Common myeloid progenitor, CD34-positive (primary cell): ENCODE measurements around the gene RABEP2.

Experiments used
- CTCF ChIA-PET: fragments of 350-600 bp; sonication (Branson Sonifier 250); formaldehyde crosslinking; loops from one replicate; lab custom pipeline; 2021; ENCODE audit warnings: antibody characterized with exemption; lab: Charles Lee
- POLR2A ChIA-PET: fragments of 350-600 bp; sonication (Branson Sonifier 250); formaldehyde crosslinking; loops from one replicate; lab custom pipeline; 2021; ENCODE audit warnings: antibody characterized with exemption; lab: Charles Lee
- DNase-seq, 3 donors: peaks; one replicate each; pipeline versions ENCODE4 v3.0.0 to v3.0.0-alpha.2; 2013
- H3K27ac ChIP-seq, 2 experiments: 1 replicate in 1 of 2; 2 replicates in 1 of 2; pipeline ENCODE4 v1.7.0; 2013; ENCODE audit warnings: inconsistent platforms in 2 of 2, low read length in 2 of 2, mild to moderate bottlenecking in 2 of 2, low read depth in 1 of 2, moderate library complexity in 1 of 2; ENCODE audit not compliant: severe bottlenecking in 2 of 2, insufficient read depth in 1 of 2, poor library complexity in 1 of 2
- H3K27me3 ChIP-seq, 5 experiments: replicated peaks in 2 of 5; 1 replicate in 3 of 5; 2 replicates in 2 of 5; pipeline versions ENCODE4 v1.6.1 to v1.7.0; 2013; ENCODE audit warnings: low read length in 4 of 5, mild to moderate bottlenecking in 2 of 5, moderate library complexity in 2 of 5, inconsistent platforms in 1 of 5; ENCODE audit not compliant: insufficient read depth in 5 of 5, control insufficient read depth in 4 of 5
- H3K36me3 ChIP-seq, 4 experiments: 1 replicate in 2 of 4; 2 replicates in 2 of 4; pipeline versions ENCODE4 v1.6.1 to v1.7.0; 2013; ENCODE audit warnings: low read length in 3 of 4, control low read depth in 1 of 4, mild to moderate bottlenecking in 1 of 4; ENCODE audit not compliant: control insufficient read depth in 4 of 4, insufficient read depth in 4 of 4
- H3K4me1 ChIP-seq, 4 experiments: 1 replicate in 3 of 4; 2 replicates in 1 of 4; pipeline versions ENCODE4 v1.6.1 to v1.7.1; 2013; ENCODE audit warnings: low read length in 3 of 4, mild to moderate bottlenecking in 3 of 4, control low read depth in 1 of 4, inconsistent platforms in 1 of 4, moderate library complexity in 1 of 4; ENCODE audit not compliant: control insufficient read depth in 4 of 4, insufficient read depth in 4 of 4; ENCODE audit errors: control extremely low read depth in 1 of 4
- H3K4me3 ChIP-seq, 7 experiments: 1 replicate in 4 of 7; 2 replicates in 3 of 7; pipeline versions ENCODE4 v1.5.1 to v1.7.0; 2013; ENCODE audit warnings: mild to moderate bottlenecking in 7 of 7, low read length in 6 of 7, moderate library complexity in 6 of 7, inconsistent platforms in 2 of 7, low read depth in 2 of 7, control low read depth in 1 of 7; ENCODE audit not compliant: insufficient read depth in 4 of 7, control insufficient read depth in 1 of 7; ENCODE audit errors: extremely low read depth in 1 of 7
- H3K9me3 ChIP-seq, 5 experiments: 1 replicate in 4 of 5; 2 replicates in 1 of 5; pipeline versions ENCODE4 v1.6.1 to v1.7.1; 2013; ENCODE audit warnings: low read length in 4 of 5, mild to moderate bottlenecking in 2 of 5, inconsistent platforms in 1 of 5, low read depth in 1 of 5, moderate library complexity in 1 of 5; ENCODE audit not compliant: control insufficient read depth in 4 of 5, insufficient read depth in 2 of 5; ENCODE audit errors: control extremely low read depth in 1 of 5
- WGBS: methylation state at CpG from one replicate; pipeline ENCODE4 v1.1.5; 2013; ENCODE audit not compliant: insufficient coverage; 5-methylcytosine and 5-hydroxymethylcytosine counted together

The RABEP2 gene

GRCh38 chr16:28918698-28919097 lies 6.3 kb downstream of the RABEP2 start:
- Histone ChIP-seq H3K27me3 (no peaks in the 10 kb centered on the region), H3K4me1 (peaks cover 0 to 3% (median 0%) of the 10 kb centered on the region in 4 experiments), H3K4me3 (no peak overlapping the region), H3K27ac (no peak overlapping the region), H3K36me3 (peaks cover 5 to 62% (median 31%) of the 10 kb centered on the region in 4 experiments), H3K9me3 (no peaks in the 10 kb centered on the region)
- no peak for DNase-seq
- WGBS: 100% methylated on average over 1 of the region's 3 CpGs
- ChIA-PET CTCF (interaction anchor here (1.3 to 2.0 kb wide), 4 partner anchors 23 to 29 kb away, joined by 3 to 6 read pairs (median 4); no protein-coding TSS in a partner anchor), POLR2A (no interaction called here)

DNA sequence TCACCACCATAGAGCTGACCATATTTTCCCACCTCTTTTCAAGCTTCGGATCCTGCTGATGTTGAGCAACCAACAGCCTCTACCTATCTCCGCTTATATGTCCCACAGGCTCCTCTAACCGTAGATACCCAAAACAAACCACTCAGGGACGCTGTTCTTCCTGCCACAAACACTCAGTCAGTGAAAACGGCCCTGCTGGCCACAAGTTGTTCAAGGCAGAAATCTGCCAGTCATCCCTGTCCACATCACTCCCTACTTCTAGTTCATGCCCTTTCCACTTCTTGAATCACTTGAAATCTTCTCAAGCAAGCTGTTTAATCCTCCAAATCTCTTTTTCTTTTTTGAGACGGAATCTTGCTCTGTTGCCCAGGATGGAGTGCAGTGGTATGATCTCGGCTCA lies 7.9 kb downstream of the RABEP2 start:
- Histone ChIP-seq H3K36me3 (peaks cover 5 to 66% (median 27%) of the 10 kb centered on the region in 4 experiments), H3K9me3 (no peaks in the 10 kb centered on the region), H3K4me1 (no peaks in the 10 kb centered on the region), H3K27ac (no peak overlapping the region), H3K4me3 (no peak overlapping the region), H3K27me3 (no peaks in the 10 kb centered on the region)
- WGBS: 89% methylated on average over 6 of the region's 7 CpGs
- ChIA-PET CTCF (interaction anchor here (0.9 to 3.7 kb wide), 4 partner anchors 9 to 28 kb away, joined by 3 to 24 read pairs (median 3); no protein-coding TSS in a partner anchor), POLR2A (no interaction called here)
- peak in 2 of 3 donors; percentile 37 to 52 for DNase-seq

DNA sequence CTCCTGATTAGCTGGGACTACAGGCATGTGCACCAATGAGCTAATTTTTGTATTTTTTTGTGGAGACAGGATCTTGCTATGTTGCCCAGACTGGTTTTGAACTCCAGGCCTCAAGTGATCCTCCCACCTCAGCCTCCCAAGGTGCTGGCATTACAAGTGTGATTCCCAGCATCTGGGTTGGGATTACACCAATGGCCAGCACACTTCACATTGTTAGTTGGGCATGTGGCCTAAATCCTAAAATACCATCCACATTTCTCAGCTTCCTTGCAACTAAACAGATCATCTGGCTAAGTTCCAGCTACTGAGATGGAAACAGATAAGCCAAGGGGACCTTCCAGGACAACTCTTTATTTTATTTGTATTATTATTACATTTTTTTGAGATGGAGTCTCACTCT lies 9.9 kb downstream of the RABEP2 start:
- no peak for DNase-seq
- ChIA-PET CTCF (interaction anchor here (1.1 to 3.7 kb wide), 2 partner anchors 18 to 30 kb away, joined by 4 to 24 read pairs; no protein-coding TSS in a partner anchor), POLR2A (no interaction called here)
- H3K27ac ChIP-seq: no peak overlapping the region
- no peak overlapping the region for H3K4me3 ChIP-seq
- no peaks in the 10 kb centered on the region for H3K4me1 ChIP-seq
- no peaks in the 10 kb centered on the region for H3K9me3 ChIP-seq
- H3K36me3 ChIP-seq: peaks cover 5 to 69% (median 35%) of the 10 kb centered on the region in 4 experiments
- no peaks in the 10 kb centered on the region for H3K27me3 ChIP-seq

- H3K4me1 ChIP-seq: no peaks in the 10 kb centered on the region
- no peaks in the 10 kb centered on the region for H3K9me3 ChIP-seq
- H3K27me3 ChIP-seq: no peaks in the 10 kb centered on the region
- 95% methylated on average over 17 of the region's 29 CpGs for WGBS
- peaks cover 5 to 66% (median 32%) of the 10 kb centered on the region in 4 experiments for H3K36me3 ChIP-seq
- ChIA-PET POLR2A (interaction anchor here (0.6 to 0.9 kb wide), 2 partner anchors 11 to 29 kb away, joined by 3 to 4 read pairs; partner anchors contain the start of gene RABEP2), CTCF (interaction anchor here (1.1 to 3.7 kb wide), 2 partner anchors 19 to 31 kb away, joined by 4 to 24 read pairs; no protein-coding TSS in a partner anchor)
- no peak overlapping the region for H3K4me3 ChIP-seq
- H3K27ac ChIP-seq: no peak overlapping the region
- no peak for DNase-seq
Observed at GRCh38 chr16:28913946-28914724, 10.9 kb downstream of the RABEP2 start.

GRCh38 chr16:28912558-28912957 lies 12.5 kb downstream of the RABEP2 start:
- no peaks in the 10 kb centered on the region for H3K4me1 ChIP-seq
- no peak overlapping the region for H3K4me3 ChIP-seq
- ChIA-PET POLR2A (no interaction called here), CTCF (interaction anchor here (0.8 to 2.7 kb wide), 2 partner anchors 9 to 32 kb away, joined by 3 to 13 read pairs; no protein-coding TSS in a partner anchor)
- WGBS: 99% methylated on average over 11 of the region's 12 CpGs
- peaks cover 7 to 65% (median 35%) of the 10 kb centered on the region in 4 experiments for H3K36me3 ChIP-seq
- no peaks in the 10 kb centered on the region for H3K27me3 ChIP-seq
- no peak overlapping the region for H3K27ac ChIP-seq
- DNase-seq: no peak
- H3K9me3 ChIP-seq: no peaks in the 10 kb centered on the region

GRCh38 chr16:28910086-28911031 lies 14.7 kb downstream of the RABEP2 start:
- WGBS: 87% methylated on average over 16 of the region's 19 CpGs
- Histone ChIP-seq H3K4me1 (no peaks in the 10 kb centered on the region), H3K27me3 (no peaks in the 10 kb centered on the region), H3K27ac (no peak overlapping the region), H3K36me3 (peaks cover 6 to 59% (median 36%) of the 10 kb centered on the region in 4 experiments), H3K4me3 (no peak overlapping the region), H3K9me3 (no peaks in the 10 kb centered on the region)
- no peak for DNase-seq
- CTCF ChIA-PET: interaction anchor here (2.7 kb wide), 1 partner anchor 34 kb away, joined by 13 read pairs; no protein-coding TSS in a partner anchor
- POLR2A ChIA-PET: no interaction called here
